Activated CD4-positive, alpha-beta T cell treated with anti-CD3 and anti-CD28 coated beads, Interleukin-2, amount 10 ng/mL, durations not matched to agents 7 days and 5 days (primary cell): ENCODE data around the gene SYVN1. TPM values are rescaled to one million over a fixed set of nuclear protein-coding genes. Genes with fewer than 3 reads are reported as not detected.

Source experiments
- CTCF ChIA-PET: fragments of 350-600 bp; sonication (Branson Sonifier 250); formaldehyde crosslinking; loops from one replicate; lab custom pipeline; 2021; ENCODE audit warnings: antibody characterized with exemption; lab: Charles Lee
- POLR2A ChIA-PET: fragments of 350-600 bp; sonication (Branson Sonifier 250); formaldehyde crosslinking; loops from one replicate; lab custom pipeline; 2021; ENCODE audit warnings: antibody characterized with exemption; lab: Charles Lee
- DNase-seq: peaks from one replicate; pipeline ENCODE4 v3.0.0-alpha.2; 2020
- H3K27ac Mint-ChIP-seq: one replicate; pipeline ENCODE4 v1.8.0; 2021; ENCODE audit warnings: mild to moderate bottlenecking, moderate library complexity, mixed read lengths
- H3K27me3 Mint-ChIP-seq: one replicate; pipeline ENCODE4 v1.8.0; 2021; ENCODE audit warnings: mixed read lengths
- H3K36me3 Mint-ChIP-seq: one replicate; pipeline ENCODE4 v1.8.0; 2021; ENCODE audit warnings: low read depth, mixed read lengths
- H3K4me1 Mint-ChIP-seq: one replicate; pipeline ENCODE4 v1.8.0; 2021; ENCODE audit warnings: mixed read lengths
- H3K4me3 Mint-ChIP-seq: one replicate; pipeline ENCODE4 v1.8.0; 2021; ENCODE audit warnings: mild to moderate bottlenecking, moderate library complexity, mixed read lengths
- H3K9me3 Mint-ChIP-seq: one replicate; pipeline ENCODE4 v1.8.0; 2021; ENCODE audit warnings: mixed read lengths
- total RNA-seq, 2 experiments: library from RNA; stranded (reverse); gene quantifications; one replicate each; pipeline ENCODE4 v1.2.3, GENCODE V29; 2021

SYVN1 gene
- total RNA-seq, 2 experiments from 2014 or later = 40.5 to 42.2 TPM

DNA sequence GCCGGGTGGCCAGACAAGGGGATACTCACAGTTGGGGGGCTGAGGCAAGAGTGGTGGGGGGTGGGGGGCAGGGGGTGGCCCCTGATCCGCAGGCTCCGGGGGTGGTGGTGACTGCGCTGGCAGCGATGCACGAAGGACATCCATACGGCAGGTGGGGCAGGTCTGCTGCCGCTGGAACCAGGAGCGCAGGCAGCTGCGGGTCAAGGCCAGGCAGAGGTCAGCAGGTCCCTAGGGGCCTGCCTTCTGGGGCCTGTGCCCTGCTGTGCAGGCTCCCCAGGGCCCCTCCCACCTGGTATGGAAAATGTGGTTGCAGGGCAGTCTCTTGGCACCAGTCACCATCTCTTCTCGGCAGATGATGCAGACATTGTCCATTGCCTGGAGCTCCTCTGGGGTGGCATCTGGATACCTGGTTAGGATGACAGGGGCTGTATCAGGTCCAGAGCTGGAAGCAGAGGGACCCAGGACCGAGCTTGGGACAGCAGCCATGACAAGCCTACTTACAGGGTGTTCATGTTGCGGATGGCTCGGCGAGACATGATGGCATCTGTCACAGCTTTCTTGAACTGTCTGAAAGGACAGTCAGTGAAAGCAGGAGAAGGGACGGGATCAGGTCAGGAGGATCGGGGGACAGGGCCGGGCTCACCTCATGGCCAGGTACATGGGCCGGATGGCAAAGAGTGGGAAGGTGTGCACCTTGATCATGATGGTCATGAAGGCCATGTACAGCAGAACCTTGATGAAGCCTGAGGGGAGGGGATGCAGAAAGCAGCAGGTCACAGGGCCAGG lies 3.5 kb downstream of the SYVN1 start:
- POLR2A ChIA-PET = no interaction called here
- Mint-ChIP-seq H3K4me1 (peaks cover 18% of the 10 kb centered on the region), H3K27me3 (no peaks in the 10 kb centered on the region), H3K36me3 (peaks cover 25% of the 10 kb centered on the region), H3K9me3 (no peaks in the 10 kb centered on the region), H3K4me3 (no peak overlapping the region), H3K27ac (peak overlapping the region; percentile 32)
- no peak for DNase-seq
- CTCF ChIA-PET = interaction anchor here (0.7 to 2.1 kb wide), 3 partner anchors 9 to 36 kb away, joined by 3 to 7 read pairs (median 3); partner anchors contain the start of genes FAU, MRPL49 and ZNHIT2

DNA sequence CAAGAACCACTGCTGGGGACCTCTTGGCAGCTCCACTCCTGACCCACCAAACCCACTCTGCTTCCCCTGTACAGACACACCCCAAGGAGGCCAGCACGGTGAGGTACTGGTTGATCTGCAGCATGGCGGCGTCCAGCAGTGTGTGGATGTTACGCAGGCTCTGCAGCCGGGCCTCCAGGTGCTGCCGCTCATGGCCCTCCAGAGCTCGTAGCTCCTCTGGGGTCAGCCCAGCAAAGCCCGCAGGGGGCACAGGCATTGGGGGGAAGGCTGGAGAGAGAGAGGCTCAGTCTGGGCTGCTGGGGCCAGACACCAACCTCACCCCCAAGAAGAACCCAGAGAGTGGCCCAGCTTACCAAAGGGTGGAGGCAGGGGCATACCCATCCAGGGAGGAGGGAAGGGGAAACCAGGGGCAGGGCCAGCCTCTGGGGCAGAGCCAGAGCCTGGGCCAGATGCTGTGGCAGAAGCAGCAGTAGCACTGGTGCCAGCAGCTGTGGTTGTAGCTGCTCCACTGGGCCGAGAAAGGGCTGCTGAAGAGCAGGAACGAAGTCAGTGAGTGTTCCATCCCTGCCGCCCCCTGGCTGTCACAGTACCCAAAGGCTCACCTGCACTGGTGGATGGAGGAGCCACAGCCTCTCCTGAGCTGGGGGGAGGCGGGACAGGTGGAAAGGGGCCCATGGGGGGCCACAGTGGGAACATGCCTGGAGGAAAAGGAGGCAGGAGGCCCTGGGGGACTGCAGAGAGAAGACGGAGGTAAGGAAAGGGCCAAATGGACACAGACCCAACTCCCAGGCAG lies 4.5 kb downstream of the SYVN1 start:
- POLR2A ChIA-PET = no interaction called here
- H3K4me1 Mint-ChIP-seq = peaks cover 13% of the 10 kb centered on the region
- H3K27me3 Mint-ChIP-seq = no peaks in the 10 kb centered on the region
- H3K4me3 Mint-ChIP-seq = no peak overlapping the region
- no peaks in the 10 kb centered on the region for H3K9me3 Mint-ChIP-seq
- CTCF ChIA-PET = interaction anchor here (2.2 kb wide), 1 partner anchor 13 kb away, joined by 6 read pairs; the partner anchor contains the start of gene ZNHIT2
- no peak overlapping the region for H3K27ac Mint-ChIP-seq
- DNase-seq = no peak
- H3K36me3 Mint-ChIP-seq = peaks cover 27% of the 10 kb centered on the region

DNA sequence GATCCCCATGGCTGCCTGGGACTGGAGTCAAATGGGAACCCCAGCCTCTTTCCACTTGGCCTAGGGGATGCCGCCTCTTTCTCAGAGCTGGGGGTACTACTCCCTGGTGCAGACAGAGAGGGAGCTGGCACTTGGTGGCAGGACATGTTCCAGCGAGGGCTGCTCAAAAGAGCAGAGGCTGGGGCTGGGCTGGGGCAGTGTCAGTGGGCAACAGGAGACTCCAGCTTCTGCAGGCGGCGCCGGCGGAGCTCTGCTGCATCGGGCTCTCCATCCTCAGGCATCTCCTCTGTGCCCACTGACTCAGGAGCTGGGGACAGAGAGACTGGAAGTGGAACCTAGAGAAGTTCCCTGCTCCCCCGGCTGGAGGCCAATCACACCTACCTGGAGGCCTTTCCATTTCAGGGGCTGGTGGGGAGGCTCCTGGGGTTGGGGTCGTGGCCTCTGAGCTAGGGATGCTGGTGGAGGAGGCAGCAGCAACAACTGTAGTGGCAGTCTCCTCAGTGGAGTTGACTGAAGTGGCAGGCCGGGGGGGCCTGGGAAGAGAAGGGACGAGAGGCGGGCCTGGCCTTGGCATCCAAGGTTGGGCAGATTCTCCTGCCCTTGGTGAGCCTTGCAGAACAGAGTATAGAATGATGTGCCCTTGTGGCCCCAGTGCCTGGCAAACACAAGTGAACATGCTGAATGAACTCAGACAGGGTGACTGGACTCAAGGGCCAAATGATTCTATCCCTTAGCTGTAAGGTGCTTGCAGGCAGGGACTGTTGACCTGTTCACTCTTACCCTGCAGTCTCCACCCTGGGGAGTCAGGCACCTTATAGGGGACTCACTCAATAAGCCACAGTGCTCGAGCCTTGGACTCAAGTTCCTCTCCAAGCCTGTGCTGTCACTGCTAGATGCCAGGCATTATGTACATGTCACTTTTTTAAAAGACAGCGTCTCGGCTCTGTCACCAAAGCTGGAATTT lies 5.9 kb downstream of the SYVN1 start:
- ChIA-PET POLR2A (interaction anchor here (0.8 kb wide), 1 partner anchor 16 kb away, joined by 6 read pairs; no protein-coding TSS in a partner anchor), CTCF (interaction anchor here (0.8 to 2.2 kb wide), 5 partner anchors 10 to 260 kb away, joined by 3 to 6 read pairs (median 3); partner anchors contain the start of gene ZNHIT2)
- no peak for DNase-seq
- Mint-ChIP-seq H3K4me3 (no peak overlapping the region), H3K27ac (no peak overlapping the region), H3K27me3 (no peaks in the 10 kb centered on the region), H3K9me3 (no peaks in the 10 kb centered on the region), H3K4me1 (peaks cover 16% of the 10 kb centered on the region), H3K36me3 (peaks cover 35% of the 10 kb centered on the region)

GRCh38 chr11:65127473-65128181 lies 6.7 kb downstream of the SYVN1 start:
- Mint-ChIP-seq H3K36me3 (peaks cover 30% of the 10 kb centered on the region), H3K27ac (no peak overlapping the region)
- POLR2A ChIA-PET = no interaction called here

GRCh38 chr11:65126624-65127274 lies 7.6 kb downstream of the SYVN1 start:
- POLR2A ChIA-PET = no interaction called here
- H3K4me3 Mint-ChIP-seq = no peak overlapping the region
- no peak overlapping the region for H3K27ac Mint-ChIP-seq
- H3K36me3 Mint-ChIP-seq = peaks cover 32% of the 10 kb centered on the region
- DNase-seq = no peak
- peaks cover 14% of the 10 kb centered on the region for H3K4me1 Mint-ChIP-seq
- CTCF ChIA-PET = interaction anchor here (1.4 kb wide), 1 partner anchor 16 kb away, joined by 4 read pairs; no protein-coding TSS in a partner anchor
- H3K9me3 Mint-ChIP-seq = no peaks in the 10 kb centered on the region
- H3K27me3 Mint-ChIP-seq = no peaks in the 10 kb centered on the region

More at GRCh38 chr11:65127473-65128181, 6.7 kb downstream of the SYVN1 start:
- Mint-ChIP-seq H3K4me3 (no peak overlapping the region), H3K9me3 (no peaks in the 10 kb centered on the region), H3K27me3 (no peaks in the 10 kb centered on the region), H3K4me1 (peaks cover 13% of the 10 kb centered on the region)
- DNase-seq = no peak
- CTCF ChIA-PET = interaction anchor here (1.0 to 2.2 kb wide), 5 partner anchors 11 to 259 kb away, joined by 3 to 6 read pairs (median 3); partner anchors contain the start of gene ZNHIT2

DNA sequence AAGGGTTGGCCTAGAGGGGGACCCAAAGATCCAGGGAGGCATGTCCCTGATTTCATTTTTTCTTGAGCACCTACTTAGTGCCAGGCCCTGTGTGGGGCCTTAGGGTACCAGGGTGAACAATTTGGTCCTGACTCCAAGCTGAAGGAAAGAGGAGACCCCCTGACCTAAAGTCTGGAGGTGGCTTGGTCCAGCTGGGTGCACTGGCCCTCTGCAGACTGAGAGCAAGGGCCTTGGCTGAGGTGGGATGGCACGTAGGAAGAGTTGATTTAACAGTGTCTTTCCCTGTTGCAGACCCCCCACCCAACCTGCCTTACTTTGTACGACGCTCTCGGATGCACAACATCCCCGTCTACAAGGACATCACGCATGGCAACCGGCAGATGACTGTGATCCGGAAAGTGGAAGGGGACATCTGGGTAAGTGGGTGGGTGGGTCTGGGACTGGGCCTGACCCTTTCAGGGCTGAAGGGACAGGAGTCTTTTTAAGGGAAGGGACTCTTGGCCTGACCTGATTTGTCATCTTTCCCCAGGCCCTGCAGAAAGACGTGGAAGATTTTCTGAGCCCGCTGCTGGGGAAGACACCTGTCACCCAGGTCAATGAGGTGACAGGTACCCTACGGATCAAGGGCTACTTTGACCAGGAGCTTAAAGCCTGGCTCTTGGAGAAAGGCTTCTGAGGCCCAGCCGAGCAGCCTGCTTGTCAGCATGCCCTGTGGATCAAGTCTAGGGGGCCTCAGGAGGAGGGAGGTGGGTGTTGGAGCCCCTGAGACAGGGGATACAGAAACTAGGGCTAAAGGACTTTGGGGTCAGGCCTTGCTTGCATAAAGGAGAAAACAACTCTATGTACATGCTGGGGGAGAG lies 8.9 kb downstream of the SYVN1 start:
- no peaks in the 10 kb centered on the region for H3K9me3 Mint-ChIP-seq
- H3K4me1 Mint-ChIP-seq = peaks cover 24% of the 10 kb centered on the region
- CTCF ChIA-PET = interaction anchor here (1.5 to 1.7 kb wide), 2 partner anchors 13 to 15 kb away, joined by 4 read pairs; partner anchors contain the start of gene TM7SF2
- peaks cover 41% of the 10 kb centered on the region for H3K36me3 Mint-ChIP-seq
- DNase-seq = no peak
- no peak overlapping the region for H3K4me3 Mint-ChIP-seq
- no peaks in the 10 kb centered on the region for H3K27me3 Mint-ChIP-seq
- no peak overlapping the region for H3K27ac Mint-ChIP-seq
- POLR2A ChIA-PET = no interaction called here

DNA sequence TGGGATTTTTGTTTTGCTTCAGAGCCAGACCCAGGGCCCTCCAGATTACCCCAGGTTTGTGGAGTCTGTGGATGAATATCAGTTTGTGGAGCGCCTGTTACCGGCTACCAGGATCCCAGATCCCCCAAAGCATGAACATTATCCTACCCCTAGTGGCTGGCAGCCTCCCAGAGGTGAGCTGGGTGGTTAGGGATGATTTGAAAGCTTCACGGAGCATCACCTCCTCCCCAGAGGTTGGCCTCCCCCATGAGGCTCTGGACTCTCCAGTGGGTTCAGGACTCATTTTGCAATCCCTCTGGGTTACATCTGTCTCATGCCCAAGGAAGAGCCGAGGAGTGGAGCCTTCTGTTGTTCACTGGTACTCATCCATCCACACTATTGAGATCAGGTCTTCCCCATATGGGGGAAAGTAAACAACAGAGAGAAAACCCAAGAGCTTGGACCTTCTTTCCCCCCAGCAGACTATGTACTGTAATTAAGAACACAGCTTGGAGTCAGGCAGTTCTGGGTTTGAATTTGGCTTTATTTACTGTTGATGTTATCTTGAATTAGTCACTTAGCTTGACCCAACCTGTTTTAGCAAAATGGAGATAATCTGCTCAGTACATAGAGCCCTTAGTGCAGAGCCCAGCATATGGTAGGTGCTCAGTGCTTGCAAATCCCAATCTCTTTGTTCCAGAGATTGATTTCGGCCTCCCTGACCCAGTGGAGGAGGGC lies 9.7 kb downstream of the SYVN1 start:
- POLR2A ChIA-PET = no interaction called here
- CTCF ChIA-PET = interaction anchor here (1.0 to 1.7 kb wide), 3 partner anchors 12 to 14 kb away, joined by 4 read pairs; partner anchors contain the start of gene TM7SF2
- no peak overlapping the region for H3K27ac Mint-ChIP-seq
- DNase-seq = no peak
- H3K27me3 Mint-ChIP-seq = no peaks in the 10 kb centered on the region
- H3K4me1 Mint-ChIP-seq = peaks cover 32% of the 10 kb centered on the region
- no peaks in the 10 kb centered on the region for H3K9me3 Mint-ChIP-seq
- peaks cover 46% of the 10 kb centered on the region for H3K36me3 Mint-ChIP-seq
- peak overlapping the region; percentile 33 for H3K4me3 Mint-ChIP-seq

DNA sequence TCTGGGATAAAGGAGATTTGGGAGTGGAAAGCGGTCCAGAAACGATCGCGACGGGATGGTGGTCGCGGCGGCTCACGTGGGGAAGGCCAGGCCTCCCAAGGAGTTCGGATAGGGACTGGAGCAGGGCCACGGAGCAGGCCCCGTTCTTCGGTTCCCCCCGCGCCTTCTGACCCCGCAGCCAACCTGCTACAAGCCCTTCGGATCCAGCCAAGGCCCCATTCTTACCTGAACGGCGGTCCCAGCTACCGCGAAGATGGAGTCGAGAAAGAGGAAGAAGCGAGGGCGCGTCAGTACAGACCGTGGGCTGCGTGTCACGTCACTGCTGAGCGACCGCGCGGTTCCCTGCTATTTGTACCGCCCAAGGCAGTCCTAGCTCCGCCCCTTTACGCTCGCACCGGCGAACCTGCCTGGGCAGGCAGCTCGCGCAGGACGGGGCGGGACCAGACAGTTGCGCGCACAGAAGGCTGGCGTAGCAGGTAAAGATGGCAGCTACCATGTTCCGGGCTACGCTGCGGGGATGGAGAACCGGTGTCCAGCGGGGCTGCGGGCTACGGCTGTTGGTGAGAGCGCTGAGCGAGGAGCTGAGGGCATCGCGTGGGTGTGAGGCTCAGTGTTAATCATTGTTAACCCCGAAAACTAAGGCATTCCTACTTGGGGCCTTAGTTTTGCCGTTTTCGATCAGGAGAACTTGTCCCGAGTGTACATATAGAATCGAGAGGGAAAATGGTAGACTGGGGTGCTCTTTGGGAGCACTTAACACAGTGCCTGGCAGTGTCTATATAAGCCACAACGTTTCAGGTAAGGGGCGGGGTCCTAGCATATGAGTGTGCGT lies 12.2 kb downstream of the SYVN1 start, which contains the start of the genes FAU and MRPL49:
TSS of gene FAU (minus strand) at position 270 of the 832 bp plus-strand sequence. CDS start 321 bp downstream, outside the sequence.
TSS of gene MRPL49 (plus strand) at position 457 of the 832 bp plus-strand sequence. CDS start at position 483, 26 bp downstream.
- ChIA-PET CTCF (interaction anchor here (0.7 to 2.2 kb wide), 15 partner anchors 9 to 394 kb away, joined by 3 to 8 read pairs (median 4); partner anchors contain the start of genes ARL2 and CAPN1), POLR2A (interaction anchor here (0.6 to 1.0 kb wide), 6 partner anchors 10 to 648 kb away, joined by 3 to 5 read pairs (median 3); partner anchors contain the start of gene SYVN1)
- no peaks in the 10 kb centered on the region for H3K9me3 Mint-ChIP-seq
- DNase-seq = peak; percentile 100
- peak within 1 kb of the TSS; percentile 98 for H3K4me3 Mint-ChIP-seq
- peaks cover 44% of the 10 kb centered on the region for H3K4me1 Mint-ChIP-seq
- H3K27me3 Mint-ChIP-seq = no peaks in the 10 kb centered on the region
- H3K36me3 Mint-ChIP-seq = peaks cover 58% of the 10 kb centered on the region
- peak within 1 kb of the TSS; percentile 99 for H3K27ac Mint-ChIP-seq

- Mint-ChIP-seq H3K4me3 (peak overlapping the region; percentile 98), H3K9me3 (no peaks in the 10 kb centered on the region), H3K36me3 (peaks cover 53% of the 10 kb centered on the region), H3K27ac (peak overlapping the region; percentile 99), H3K27me3 (no peaks in the 10 kb centered on the region), H3K4me1 (peaks cover 47% of the 10 kb centered on the region)
- peak; percentile 40 for DNase-seq
- CTCF ChIA-PET = interaction anchor here (0.8 to 2.2 kb wide), 13 partner anchors 8 to 342 kb away, joined by 3 to 8 read pairs (median 4); partner anchors contain the start of genes ARL2 and CAPN1
- POLR2A ChIA-PET = interaction anchor here (0.6 to 1.0 kb wide), 5 partner anchors 10 to 600 kb away, joined by 3 to 5 read pairs (median 3); partner anchors contain the start of gene SYVN1
Observed at GRCh38 chr11:65121447-65121864, 12.9 kb downstream of the SYVN1 start.
